ENCODE measurements around the gene PDZRN3. TPM values are rescaled to one million over a fixed set of nuclear protein-coding genes. Genes with fewer than 3 reads are reported as not detected.

PDZRN3 gene
- total RNA-seq, 4 donors from 2014 or later = 87.3 to 268 (median 107) TPM

GRCh38 chr3:73665286-73665685 is 40.5 kb upstream of the PDZRN3 start:
- no peak overlapping the region for H3K4me3 ChIP-seq
- H3K36me3 ChIP-seq = no peaks in the 10 kb centered on the region
- H3K27me3 ChIP-seq = no peaks in the 10 kb centered on the region
- no peaks in the 10 kb centered on the region for H3K9me3 ChIP-seq
- DNase-seq = no peak
- intact Hi-C loops (cut with DNase I; ENCODE audit: low total_unique reads) = no loop called here
- TF ChIP-seq CTCF (IDR thresholded peaks at IDR 0.05) = no peak
- TF ChIP-seq POLR2A (IDR thresholded peaks at IDR 0.05) = no peak
- H3K27ac ChIP-seq = peak overlapping the region; percentile 43 to 53
- H3K4me1 ChIP-seq = no peaks in the 10 kb centered on the region

- H3K4me3 ChIP-seq = no peak overlapping the region
- TF ChIP-seq POLR2A (IDR thresholded peaks at IDR 0.05) = no peak
- TF ChIP-seq CTCF (IDR thresholded peaks at IDR 0.05) = no peak
- H3K27me3 ChIP-seq = no peaks in the 10 kb centered on the region
- intact Hi-C loops (cut with DNase I; ENCODE audit: low total_unique reads) = no loop called here
- H3K27ac ChIP-seq = peak overlapping the region; percentile 43 to 53
- no peaks in the 10 kb centered on the region for H3K36me3 ChIP-seq
- H3K4me1 ChIP-seq = no peaks in the 10 kb centered on the region
- DNase-seq = no peak
- no peaks in the 10 kb centered on the region for H3K9me3 ChIP-seq
Observed at GRCh38 chr3:73664389-73664788, 39.6 kb upstream of the PDZRN3 start.

GRCh38 chr3:73663495-73663894 is 38.8 kb upstream of the PDZRN3 start:
- TF ChIP-seq POLR2A (IDR thresholded peaks at IDR 0.05) (no peak), CTCF (IDR thresholded peaks at IDR 0.05) (no peak)
- no peaks in the 10 kb centered on the region for H3K36me3 ChIP-seq
- H3K27ac ChIP-seq = no peak overlapping the region
- H3K4me3 ChIP-seq = no peak overlapping the region
- DNase-seq = no peak
- no peaks in the 10 kb centered on the region for H3K4me1 ChIP-seq
- H3K9me3 ChIP-seq = no peaks in the 10 kb centered on the region
- intact Hi-C loops (cut with DNase I; ENCODE audit: low total_unique reads) = no loop called here
- H3K27me3 ChIP-seq = no peaks in the 10 kb centered on the region

GRCh38 chr3:73661265-73661664 is 36.5 kb upstream of the PDZRN3 start:
- Histone ChIP-seq H3K9me3 (no peaks in the 10 kb centered on the region), H3K4me1 (peaks cover 0 to 5% of the 10 kb centered on the region in 2 donors), H3K27ac (no peak overlapping the region), H3K36me3 (no peaks in the 10 kb centered on the region), H3K27me3 (no peaks in the 10 kb centered on the region), H3K4me3 (no peak overlapping the region)
- DNase-seq = no peak
- intact Hi-C loops (cut with DNase I; ENCODE audit: low total_unique reads) = no loop called here
- TF ChIP-seq CTCF (IDR thresholded peaks at IDR 0.05) (no peak), POLR2A (IDR thresholded peaks at IDR 0.05) (no peak)

GRCh38 chr3:73658227-73658626 is 33.5 kb upstream of the PDZRN3 start:
- Histone ChIP-seq H3K27me3 (no peaks in the 10 kb centered on the region), H3K36me3 (no peaks in the 10 kb centered on the region), H3K9me3 (no peaks in the 10 kb centered on the region), H3K4me3 (no peak overlapping the region), H3K4me1 (peaks cover 0 to 5% of the 10 kb centered on the region in 2 donors), H3K27ac (peak overlapping the region; percentile 68 to 79)
- no peak for DNase-seq
- TF ChIP-seq POLR2A (IDR thresholded peaks at IDR 0.05) (no peak), CTCF (IDR thresholded peaks at IDR 0.05) (no peak)
- intact Hi-C loops (cut with DNase I; ENCODE audit: low total_unique reads) = no loop called here
